ENCODE data around the gene MAP4K4.

The MAP4K4 gene

DNA sequence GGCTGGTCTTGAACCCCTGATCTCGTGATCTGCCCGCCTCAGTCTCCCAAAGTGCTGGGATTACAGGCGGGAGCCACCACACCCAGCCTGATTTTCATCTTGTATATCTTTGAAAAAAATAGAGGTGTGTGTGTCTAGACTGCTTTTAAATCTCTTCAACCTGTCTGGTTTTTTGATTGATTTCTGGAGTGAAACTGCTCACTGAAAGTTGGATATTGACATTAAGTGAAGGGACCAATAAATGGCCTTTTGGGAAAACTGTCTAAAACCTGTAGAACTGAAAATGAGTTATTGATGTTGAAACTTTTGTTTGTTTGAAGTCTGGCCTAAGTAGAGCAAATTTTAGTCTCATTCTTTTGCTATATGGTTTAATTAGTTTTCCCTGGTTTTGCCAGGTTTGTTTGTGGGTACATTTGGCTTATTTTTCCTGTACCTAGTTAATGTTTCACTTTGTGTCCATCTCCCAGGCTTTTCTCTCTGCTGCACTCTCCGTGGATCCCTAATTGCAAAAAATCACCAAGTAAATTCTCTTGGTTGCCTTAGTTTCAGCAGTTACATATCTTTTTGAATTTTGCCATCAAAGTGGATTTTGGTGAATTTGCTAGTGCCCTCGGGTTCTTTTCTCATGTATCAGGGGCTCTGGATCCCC is 144.3 kb downstream of the MAP4K4 start:
- no peak for DNase-seq (ENCODE audit: low read depth)

DNA sequence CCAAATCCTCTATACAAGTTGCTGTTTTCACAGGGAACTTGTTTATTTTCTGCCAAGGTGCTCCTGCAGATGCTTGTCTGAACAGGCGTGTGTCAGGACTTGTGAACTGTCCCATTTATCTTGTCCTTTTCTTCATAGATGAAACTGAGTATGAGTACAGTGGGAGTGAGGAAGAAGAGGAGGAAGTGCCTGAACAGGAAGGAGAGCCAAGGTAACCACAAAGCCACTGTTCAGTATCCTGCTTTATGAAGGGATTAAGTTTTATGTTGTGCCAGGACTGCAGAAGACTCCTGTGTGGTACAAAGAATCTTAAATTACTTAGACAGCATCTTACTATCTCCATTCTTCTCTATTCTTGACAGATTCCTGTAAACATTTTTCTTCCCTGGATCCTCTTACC is 145.0 kb downstream of the MAP4K4 start:
- no peak for DNase-seq (ENCODE audit: low read depth)

DNA sequence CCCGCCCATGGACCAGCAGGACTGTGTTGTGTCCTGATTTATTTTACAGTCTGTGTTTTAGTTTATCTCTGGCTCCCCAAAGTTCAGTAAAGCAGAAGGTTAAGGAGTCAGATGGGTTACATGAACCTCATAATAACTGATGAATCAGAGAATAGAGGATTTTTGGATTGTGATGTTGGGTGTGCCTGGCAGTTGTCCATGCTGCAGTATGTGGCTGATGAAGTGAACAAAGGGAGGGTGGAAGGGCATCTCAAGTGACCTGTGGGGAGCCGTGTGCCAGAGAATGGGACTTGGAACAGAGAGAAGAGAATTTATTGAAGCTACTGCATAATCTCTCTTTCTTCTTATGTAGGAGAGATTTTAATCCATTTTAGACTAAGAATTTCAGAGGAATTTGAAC is 145.5 kb downstream of the MAP4K4 start:
- DNase-seq (ENCODE audit: low read depth), result no peak

DNA sequence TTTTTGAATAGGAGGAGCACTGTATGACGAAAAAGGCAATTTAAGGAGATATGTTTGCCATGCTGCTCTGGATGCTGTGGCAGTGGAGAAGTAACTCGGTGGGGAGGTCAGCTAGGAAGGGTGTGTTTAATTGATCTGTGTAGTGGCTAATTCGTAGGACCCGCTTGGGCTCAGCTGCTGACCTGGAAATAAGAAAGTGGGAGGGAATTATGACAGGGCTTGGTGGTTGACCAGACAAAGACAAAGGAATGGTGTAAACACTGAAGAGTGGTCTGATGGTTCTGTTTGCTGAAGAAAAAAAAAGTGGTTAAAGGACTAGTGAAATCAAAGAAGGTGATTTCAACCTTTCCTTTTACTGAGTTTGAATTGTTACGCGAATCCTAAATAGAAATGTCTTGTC is 146.0 kb downstream of the MAP4K4 start:
- DNase-seq (ENCODE audit: low read depth), result no peak

DNA sequence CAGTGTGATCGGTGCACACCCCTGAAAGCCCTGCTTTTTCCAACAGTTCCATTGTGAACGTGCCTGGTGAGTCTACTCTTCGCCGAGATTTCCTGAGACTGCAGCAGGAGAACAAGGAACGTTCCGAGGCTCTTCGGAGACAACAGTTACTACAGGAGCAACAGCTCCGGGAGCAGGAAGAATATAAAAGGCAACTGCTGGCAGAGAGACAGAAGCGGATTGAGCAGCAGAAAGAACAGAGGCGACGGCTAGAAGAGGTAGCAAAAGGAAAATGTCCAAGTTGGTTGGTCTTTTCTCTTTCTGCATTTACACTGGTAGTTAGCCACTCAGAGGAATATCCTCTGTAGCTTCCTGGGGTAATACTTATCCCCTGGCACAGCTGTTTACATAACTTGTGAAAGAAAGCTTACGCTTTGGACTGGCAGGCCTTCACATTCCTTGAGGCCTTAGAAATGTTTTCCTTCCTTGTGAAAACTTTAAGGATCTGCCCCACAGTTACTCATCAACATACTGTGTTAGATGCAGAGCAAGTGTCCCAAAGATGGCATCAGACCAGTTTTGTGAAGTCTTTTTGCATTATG is 146.6 kb downstream of the MAP4K4 start:
- no peak for DNase-seq (ENCODE audit: low read depth)

DNA sequence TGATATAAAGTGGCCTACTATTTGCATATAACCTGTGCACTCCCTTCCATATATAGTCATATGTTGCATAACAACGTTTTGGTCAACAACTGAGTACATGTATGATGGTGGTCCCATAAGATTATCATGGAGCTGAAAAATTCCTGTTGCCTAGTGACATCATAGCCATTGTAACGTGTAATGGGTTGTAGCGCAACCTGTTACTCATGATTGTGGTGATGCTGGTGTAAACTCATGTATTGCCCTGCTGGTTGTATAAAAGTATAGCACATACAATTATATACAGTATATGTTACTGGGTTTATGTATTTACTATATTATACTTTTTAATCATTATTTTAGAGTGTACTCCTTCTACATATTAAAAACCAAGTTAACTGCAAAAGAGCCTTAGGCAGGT is 149.5 kb downstream of the MAP4K4 start:
- no peak for DNase-seq (ENCODE audit: low read depth)

DNA sequence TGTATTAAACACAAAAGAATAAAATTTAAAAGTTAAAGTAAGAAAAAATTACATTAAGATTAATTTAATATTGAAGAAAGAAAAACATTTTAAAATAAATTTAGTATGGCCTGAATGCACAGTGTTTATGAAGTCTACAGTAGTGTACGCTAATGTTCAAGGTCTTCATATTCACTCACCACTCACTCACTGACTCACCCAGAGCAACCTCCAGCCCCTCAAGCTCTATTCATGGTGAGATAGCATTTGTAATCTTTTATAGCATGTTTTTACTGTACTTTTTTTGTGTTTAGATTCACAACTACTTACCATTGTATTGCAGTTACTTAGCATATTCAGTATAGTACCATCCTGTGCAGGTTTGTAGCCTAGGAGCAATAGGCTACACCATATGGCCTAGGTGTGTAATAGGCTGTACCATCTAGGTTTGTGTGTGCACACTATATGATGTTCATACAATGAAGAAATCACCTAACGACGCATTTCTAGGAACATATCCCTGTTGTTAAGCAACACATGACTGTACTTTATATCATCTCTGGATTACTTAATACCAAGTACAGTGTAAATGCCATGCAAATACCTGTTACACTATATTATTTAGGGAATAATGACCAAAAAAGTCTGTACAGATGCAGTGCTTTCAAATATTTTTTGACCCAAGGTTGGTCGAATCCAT is 150.3 kb downstream of the MAP4K4 start:
- DNase-seq (ENCODE audit: low read depth), result no peak

DNA sequence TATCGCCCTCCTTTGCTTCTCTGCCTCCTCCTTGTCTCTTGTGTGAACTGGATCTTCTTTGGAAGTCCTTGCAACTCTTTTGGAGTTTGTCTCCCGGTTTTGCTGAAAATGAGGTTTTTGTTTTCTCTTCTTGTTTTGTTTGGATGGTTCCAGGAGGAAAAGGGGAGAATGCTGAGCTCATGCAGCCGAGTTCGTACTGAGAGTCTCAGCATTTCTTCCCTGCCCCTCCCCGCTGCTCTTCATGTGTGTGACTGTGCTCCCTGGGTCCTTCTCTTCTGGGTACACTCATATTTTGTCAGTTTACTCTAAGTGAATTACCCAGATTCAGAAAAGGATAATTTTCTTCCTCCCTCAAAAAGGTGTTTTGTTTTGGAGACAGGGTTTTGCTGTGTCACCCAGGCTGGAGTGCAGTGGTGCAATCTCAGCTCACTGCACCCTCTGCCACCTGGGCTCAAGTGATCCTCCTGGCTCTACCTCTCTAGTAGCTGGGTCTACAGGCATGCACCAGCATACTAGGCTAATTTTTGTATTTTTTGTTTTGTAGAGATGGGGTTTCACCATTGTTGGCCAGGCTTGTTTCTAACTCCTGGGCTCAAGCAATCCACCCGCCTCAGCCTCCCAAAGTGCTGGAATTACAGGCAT is 151.4 kb downstream of the MAP4K4 start:
- no peak for DNase-seq (ENCODE audit: low read depth)

DNA sequence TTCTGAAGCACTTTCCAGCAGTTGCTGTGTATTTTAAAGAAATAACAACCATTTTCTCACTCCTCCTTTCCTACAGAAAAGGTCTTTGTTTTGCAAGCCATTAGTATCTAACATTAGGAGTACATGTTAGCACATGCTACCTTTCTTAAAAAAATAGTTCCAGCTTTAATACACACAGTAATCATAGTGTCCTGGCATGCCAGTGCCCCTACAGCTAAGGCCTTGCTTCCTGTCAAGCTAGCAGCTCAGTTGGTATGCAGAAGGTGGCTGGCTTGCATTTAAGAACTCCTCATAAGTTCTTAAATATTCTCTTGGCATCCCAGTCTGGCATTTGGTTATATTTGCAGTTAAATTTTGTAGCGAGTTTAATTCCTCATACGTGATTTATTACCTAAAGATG is 152.9 kb downstream of the MAP4K4 start:
- DNase-seq (ENCODE audit: low read depth), result no peak

DNA sequence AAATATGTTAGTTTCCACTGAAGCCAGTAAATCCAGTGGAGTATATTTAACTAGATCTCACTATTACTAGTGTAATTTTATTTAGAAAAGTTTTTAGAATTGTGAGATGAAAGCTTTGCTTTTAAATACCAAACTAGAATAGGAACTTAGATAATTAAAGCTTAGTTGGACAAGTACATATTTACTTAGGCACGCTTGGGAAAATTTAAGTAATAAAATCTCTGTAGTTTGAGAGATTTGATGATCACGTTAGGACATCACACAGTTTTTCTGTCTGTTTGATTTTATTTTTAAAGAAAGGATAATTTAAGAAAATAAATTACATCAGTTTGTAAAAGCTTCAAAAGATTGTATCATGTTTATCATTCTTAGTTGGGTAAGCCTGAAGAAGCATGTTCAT is 153.5 kb downstream of the MAP4K4 start:
- DNase-seq (ENCODE audit: low read depth), result no peak

DNA sequence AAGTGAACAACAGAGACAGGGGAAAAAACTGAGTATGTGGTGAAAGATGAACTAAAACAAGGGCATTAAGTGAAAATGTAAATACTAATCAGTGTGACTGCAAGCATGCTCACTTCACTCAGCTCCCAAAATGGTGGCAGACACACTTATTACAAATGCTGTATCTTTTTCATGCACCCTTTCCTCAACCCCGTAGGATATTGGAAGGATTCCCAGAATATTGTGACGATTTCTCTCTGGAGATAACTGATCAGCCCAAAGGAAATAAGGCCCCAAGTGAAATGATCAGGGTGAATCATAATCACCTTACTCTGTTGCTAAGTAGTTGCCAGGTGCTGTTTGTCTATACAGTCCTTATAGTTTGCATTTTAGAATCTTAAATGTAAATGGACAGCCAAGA is 155.3 kb downstream of the MAP4K4 start:
- no peak for DNase-seq (ENCODE audit: low read depth)

DNA sequence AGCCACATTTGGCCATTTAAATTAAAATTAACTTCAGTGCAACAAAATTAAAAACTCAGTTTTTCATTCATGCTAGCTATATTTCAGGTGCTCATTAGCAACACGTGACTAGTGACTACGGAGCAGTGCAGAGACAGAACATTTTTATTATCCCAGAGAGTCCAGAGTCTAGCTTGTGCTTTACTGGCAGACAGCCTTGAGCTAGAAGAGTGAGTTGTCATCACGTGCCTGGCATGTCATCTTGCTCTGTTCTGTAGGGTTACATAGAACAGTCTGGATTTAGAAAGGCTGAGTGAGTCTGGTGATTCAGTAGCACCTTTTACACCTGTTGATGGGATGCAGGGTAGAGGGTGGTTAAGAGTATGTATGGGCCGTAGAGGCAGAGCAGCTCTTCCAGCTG is 157.4 kb downstream of the MAP4K4 start:
- no peak for DNase-seq (ENCODE audit: low read depth)

DNA sequence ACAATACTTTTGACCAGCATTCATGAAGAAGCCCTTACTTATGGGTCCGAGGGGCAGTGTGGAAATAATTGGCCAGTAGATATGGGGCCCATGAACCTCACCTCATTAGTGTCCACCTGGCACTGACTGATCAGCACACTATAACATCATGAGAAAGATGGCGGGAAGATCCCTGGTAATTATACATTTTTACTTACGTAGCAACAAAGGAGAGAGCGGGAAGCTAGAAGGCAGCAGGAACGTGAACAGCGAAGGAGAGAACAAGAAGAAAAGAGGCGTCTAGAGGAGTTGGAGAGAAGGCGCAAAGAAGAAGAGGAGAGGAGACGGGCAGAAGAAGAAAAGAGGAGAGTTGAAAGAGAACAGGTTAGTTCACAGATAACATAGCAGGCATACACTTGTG is 158.3 kb downstream of the MAP4K4 start:
- DNase-seq (ENCODE audit: low read depth), result no peak

DNA sequence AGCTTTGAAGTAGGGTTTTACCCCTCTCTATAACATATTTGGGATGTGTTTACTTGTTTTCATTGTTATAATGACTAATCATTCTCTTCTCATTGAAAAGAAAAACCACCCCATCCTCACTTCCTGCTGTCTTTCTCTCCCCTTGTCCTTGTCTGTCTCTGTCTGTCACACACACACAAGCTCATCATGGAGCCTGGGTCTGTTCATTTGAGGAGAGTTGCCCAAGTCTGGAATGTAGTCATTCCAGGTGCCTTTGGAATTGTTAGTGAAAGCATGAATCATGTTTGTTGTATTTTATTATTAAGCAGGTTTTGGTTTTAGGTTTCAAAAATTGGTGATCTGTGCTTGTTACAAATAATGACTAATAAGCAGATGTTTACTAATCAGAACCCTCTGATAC is 160.7 kb downstream of the MAP4K4 start:
- DNase-seq (ENCODE audit: low read depth), result no peak

DNA sequence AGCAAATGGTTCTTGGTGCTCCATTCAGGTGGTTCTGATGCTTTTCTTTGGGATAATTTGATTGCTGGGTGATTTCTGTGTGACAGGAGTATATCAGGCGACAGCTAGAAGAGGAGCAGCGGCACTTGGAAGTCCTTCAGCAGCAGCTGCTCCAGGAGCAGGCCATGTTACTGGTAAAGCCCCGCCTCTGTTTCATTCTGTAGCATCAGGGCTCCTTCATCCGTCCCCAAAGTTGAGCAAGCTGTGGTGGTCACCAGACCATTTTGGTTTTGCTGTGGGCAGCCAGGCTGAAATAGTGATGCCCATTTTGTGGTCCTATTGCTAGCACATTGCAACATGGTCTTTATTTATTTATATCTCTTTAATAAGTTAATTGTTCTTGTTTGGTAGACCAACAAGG is 161.4 kb downstream of the MAP4K4 start:
- DNase-seq (ENCODE audit: low read depth), result no peak

DNA sequence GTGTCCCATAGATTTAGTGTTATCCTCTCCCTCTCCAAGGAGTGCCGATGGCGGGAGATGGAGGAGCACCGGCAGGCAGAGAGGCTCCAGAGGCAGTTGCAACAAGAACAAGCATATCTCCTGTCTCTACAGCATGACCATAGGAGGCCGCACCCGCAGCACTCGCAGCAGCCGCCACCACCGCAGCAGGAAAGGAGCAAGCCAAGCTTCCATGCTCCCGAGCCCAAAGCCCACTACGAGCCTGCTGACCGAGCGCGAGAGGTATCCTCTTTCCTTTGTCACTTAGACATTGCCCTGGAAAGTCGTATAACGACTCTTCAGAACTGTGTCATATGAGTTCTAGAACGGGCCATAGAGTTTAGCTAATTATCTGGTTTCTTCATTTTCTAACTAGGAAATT is 162.1 kb downstream of the MAP4K4 start:
- no peak for DNase-seq (ENCODE audit: low read depth)

DNA sequence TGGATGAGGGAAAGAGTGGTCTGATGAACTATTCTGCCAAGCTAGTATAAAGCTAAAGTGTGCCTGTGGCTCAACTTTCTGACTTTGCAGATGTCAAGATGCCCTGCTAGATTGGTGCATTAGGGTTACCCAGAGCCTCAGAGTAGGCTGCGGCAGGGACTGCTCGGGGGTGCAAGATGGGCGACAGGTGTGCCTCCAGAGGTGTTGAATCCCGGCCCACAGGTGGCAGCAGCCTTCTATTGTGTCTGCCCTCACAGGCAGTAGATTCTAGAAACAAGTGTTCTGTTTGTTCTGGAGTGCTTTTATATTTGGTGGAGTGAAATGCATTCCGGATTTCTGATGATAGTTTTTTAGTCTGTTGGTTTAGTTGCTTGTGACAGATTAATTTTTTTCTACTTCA is 162.7 kb downstream of the MAP4K4 start:
- no peak for DNase-seq (ENCODE audit: low read depth)

DNA sequence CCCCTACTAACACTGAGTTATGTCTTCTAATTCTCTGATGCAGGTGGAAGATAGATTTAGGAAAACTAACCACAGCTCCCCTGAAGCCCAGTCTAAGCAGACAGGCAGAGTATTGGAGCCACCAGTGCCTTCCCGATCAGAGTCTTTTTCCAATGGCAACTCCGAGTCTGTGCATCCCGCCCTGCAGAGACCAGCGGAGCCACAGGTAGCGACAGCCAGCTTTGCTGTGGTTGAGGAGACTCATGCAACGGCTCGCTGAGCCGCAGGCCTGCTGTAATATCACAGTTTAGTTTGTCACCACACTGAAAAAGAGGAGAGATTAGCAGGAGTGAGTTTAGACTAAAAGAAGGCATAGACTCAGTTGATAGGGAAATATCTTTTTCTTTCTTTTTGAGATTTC is 163.3 kb downstream of the MAP4K4 start:
- no peak for DNase-seq (ENCODE audit: low read depth)

DNA sequence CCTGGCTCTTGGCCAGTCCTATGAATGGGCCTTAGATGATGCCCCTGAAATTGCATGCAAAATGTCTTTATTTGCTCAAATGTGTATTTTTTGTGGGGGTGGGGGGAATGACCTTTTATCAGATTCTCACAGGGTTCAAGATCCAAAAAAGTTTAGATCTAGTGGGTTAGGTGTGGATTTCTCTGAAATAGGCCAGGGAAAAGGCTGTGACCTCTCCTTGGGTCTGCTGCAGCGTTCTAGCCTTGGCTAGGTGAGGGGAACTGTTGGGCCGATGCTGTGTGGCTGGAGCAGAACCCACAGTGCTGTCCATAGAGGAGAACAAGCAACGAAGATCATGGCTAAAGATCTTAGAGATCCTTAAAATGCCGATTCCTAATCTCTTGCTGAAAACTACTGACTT is 163.9 kb downstream of the MAP4K4 start:
- DNase-seq (ENCODE audit: low read depth), result no peak

DNA sequence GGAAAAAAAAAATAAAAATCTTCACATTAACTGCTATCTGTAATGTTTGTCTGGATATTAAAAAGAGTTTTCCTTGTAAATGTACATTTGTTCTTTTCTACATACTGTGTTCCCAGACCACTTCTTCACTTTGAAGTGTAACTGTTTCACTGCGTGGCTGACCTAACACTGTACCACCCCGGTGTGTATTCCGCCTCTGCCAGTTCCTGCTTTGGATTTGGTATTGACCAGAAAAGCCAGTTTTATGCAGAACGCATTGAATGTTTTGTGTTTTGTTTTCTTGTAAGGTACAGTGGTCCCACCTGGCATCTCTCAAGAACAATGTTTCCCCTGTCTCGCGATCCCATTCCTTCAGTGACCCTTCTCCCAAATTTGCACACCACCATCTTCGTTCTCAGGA is 166.0 kb downstream of the MAP4K4 start:
- no peak for DNase-seq (ENCODE audit: low read depth)

DNA sequence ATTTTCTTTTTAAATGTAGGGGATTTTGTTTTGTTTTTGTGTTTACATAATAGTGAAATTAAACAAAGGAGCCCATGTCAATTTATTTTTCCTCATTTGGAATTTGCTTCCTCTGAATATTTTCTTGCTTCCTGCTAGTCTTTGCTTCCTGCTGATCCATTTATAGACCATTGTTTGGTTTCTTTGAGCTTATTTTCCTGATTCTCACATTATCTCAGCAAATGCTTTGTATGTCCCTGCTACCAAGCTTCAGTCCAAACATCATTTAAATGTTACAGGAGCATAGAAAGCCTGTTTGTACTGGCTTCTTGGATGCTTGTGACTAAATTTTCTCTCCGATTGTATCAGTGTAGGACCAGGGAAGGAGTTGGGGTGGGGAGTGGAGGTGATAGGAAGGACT is 166.9 kb downstream of the MAP4K4 start:
- no peak for DNase-seq (ENCODE audit: low read depth)

DNA sequence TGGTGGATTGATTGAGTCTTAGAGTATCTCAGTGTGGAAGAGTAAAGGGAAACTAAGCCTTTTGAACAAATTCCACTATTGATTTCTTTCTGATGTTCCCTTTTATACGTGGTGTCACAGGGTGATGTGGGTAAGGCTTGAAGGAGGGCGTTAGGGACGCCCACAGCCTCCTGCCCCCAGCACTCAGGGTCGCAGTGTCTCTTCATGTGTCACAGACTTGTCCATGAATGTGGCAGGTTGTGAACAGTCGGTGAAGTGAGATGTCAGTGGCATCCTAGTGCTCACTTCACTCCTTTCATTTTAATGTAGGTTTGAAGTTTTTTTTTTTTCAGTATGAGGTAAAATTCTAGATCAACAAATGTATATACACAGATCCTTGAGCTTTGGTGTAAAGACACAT is 171.0 kb downstream of the MAP4K4 start:
- DNase-seq (ENCODE audit: low read depth), result no peak

DNA sequence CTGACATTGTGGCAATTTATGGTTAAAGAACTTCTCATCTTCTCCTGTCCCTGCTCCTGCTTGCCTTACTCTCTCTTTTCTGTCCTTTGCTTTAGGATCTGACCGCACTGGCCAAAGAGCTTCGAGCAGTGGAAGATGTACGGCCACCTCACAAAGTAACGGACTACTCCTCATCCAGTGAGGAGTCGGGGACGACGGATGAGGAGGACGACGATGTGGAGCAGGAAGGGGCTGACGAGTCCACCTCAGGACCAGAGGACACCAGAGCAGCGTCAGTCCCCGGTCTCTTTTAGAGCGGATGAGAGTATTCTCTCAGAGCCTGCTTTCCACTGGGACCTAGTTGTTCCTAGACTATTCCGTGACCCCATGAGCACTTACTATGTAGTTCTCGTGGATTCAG is 172.0 kb downstream of the MAP4K4 start:
- DNase-seq (ENCODE audit: low read depth), result no peak

All from stimulated activated CD8-positive, alpha-beta memory T cell treated with anti-CD3 and anti-CD28 coated beads, Interleukin-7, amount 100 ng/mL, for 24 hours (primary cell).